SU-DHL-6 (cell line): ENCODE measurements around the gene PDPK1.

Experiments used
- CTCF ChIP-seq: fragments of 200-600 bp; sonication (generic); IDR thresholded peaks from one replicate; pipeline ENCODE4 v1.5.1; 2017; ENCODE audit warnings: antibody characterized with exemption, mild to moderate bottlenecking, low read length, moderate library complexity; ENCODE audit not compliant: insufficient read depth, poor library complexity, severe bottlenecking
- EZH2phosphoT487 ChIP-seq: fragments of 200-600 bp; sonication (generic), shearing (Covaris generic); conservative IDR thresholded peaks from 2 replicates; pipeline ENCODE4 v1.6.1; 2018; ENCODE audit warnings: mild to moderate bottlenecking, antibody characterized with exemption, low read length, moderate library complexity, mixed read lengths

DNA sequence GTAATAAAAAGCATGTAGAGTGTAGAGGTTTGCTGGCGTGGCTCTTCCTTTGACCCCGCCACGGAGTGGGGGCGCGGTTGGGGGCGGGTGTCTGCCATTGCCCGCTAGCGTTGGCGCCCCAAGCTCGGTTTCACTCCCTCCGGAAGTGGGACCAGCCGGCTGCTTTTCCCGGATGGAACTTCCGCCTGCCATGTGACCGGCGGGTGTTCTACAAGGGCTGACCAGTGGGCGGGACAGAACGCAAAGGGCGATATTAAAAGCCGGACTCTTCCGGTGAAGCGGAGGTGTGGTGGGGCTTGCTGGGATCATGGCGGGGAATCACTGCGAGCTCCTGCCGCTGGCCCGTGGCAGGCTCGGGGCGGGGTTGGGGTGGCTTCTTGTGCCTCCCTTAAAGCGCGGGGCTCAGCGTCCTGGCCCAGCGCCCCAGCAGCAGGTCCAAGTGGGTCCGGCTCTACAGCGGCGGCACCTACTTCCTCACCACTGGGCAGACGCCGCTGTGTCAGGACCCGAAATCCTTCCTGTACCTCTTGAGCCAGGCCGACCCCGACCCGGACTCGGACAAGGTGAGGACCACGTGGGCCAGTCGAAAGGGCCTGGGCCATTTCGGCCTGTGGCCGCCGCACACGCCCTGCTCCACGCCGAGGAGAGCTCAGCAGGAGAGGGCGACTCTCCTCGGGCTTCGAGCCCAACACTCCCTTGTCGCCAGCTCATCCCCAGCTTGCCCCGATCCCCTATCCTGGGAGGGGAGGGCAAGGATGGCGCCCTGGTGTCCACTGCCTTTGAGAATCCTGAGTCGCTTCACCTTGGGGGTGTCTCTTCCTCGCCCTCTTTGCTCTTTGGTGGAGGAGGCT, 65.6 kb downstream of the PDPK1 start:
- TF ChIP-seq CTCF: no peak
- TF ChIP-seq EZH2phosphoT487: no peak
